Measurements from ENCODE around the gene MRPL33. TPM values are rescaled to one million over a fixed set of nuclear protein-coding genes. Genes with fewer than 3 reads are reported as not detected.
A peak's percentile ranks its signal among the peaks of the same experiment; 100 is the strongest.

Gene MRPL33
- polyA plus RNA-seq, 1 donor, result 126 TPM

DNA sequence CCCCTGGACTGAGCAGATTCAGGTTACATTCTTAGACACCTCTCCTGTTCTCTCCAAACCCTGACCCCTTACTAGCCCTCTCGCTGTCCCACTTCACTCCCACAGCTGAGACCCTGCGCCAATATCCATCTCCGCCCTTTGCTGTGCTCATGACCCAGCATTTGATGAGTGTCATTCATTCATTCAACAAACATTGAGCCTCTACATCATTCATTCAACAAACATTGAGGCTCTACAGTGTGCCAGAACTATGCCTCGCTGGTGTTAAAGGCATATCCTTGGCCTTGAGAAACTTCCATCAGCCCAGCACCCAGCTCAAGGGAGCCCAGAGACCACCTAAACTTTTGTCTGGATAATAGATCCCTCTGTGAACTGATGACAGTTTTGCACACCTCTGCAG is 41.9 kb upstream of the MRPL33 start:
- Histone ChIP-seq H3K27ac (ENCODE audit: low read length) (no peak overlapping the region), H3K36me3 (ENCODE audit: control insufficient read depth, insufficient read depth, low read length) (no peaks in the 10 kb centered on the region), H3K4me3 (ENCODE audit: low read length) (no peak overlapping the region), H3K4me1 (ENCODE audit: control insufficient read depth, insufficient read depth, low read length) (peaks cover 10% of the 10 kb centered on the region), H3K9me3 (ENCODE audit: control insufficient read depth, low read depth, low read length) (no peaks in the 10 kb centered on the region), H3K27me3 (ENCODE audit: control insufficient read depth, insufficient read depth, low read length) (no peaks in the 10 kb centered on the region)
- WGBS (ENCODE audit: insufficient coverage, low lambda C conversion rate), result no CpG with 5 or more reads among the region's 4 CpGs
- no peak for DNase-seq

DNA sequence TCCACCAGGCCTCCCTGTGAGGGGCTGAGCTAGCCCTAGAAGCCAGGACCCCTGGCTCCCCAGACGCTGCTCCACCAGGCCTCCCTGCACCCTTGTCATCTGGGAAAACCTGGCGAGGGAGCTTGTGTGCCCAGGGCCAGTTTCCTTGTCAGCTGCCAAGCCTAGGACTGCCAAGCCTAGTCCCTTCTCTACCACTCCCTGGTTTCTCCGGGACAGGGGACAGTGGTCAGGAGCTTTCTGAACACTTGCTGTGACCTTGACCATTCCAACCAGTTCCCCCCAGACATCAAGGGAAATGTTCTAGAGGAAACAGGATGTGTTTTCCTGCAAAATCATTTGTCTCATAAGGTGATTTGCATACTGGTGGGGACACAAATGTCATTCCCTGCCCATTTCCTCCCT is 41.3 kb upstream of the MRPL33 start:
- Histone ChIP-seq H3K9me3 (ENCODE audit: control insufficient read depth, low read depth, low read length) (no peaks in the 10 kb centered on the region), H3K4me1 (ENCODE audit: control insufficient read depth, insufficient read depth, low read length) (peaks cover 16% of the 10 kb centered on the region), H3K27ac (ENCODE audit: low read length) (no peak overlapping the region), H3K4me3 (ENCODE audit: low read length) (no peak overlapping the region), H3K36me3 (ENCODE audit: control insufficient read depth, insufficient read depth, low read length) (no peaks in the 10 kb centered on the region), H3K27me3 (ENCODE audit: control insufficient read depth, insufficient read depth, low read length) (no peaks in the 10 kb centered on the region)
- no CpG with 5 or more reads among the region's 3 CpGs for WGBS (ENCODE audit: insufficient coverage, low lambda C conversion rate)
- no peak for DNase-seq

DNA sequence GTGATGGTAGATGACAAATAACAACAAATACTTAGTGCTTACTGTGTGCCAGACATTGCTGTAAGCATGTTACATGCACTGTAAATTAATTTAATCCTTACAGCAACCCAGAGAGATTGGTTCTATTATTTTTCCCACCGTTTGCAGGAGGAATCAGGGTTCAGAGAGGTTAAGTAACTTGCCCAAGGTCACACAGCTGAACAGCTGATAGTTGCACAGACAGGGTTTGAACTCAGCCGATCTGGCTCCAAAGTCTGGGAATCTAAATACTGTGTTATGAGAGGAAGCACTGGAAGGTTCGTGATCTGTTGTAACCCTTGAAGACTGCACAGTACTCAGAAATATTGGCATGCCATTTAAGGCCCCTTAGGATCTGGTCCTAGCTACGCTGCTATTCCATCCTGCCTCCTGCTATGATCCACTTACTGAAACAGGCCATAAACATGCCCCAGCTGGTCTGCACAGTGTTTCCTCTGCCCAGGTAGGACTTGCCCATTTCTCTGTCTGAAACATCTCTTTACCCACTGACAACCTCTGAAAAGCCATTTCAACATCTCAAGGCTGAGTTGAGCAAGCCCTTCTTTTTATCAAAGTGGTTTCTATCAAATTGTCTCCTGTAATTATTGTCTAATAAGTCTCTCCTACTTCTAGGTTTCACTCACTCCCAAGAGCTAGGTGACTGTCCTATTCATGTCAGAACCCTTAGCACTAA is 40.4 kb upstream of the MRPL33 start:
- peaks cover 23% of the 10 kb centered on the region for H3K4me1 ChIP-seq (ENCODE audit: control insufficient read depth, insufficient read depth, low read length)
- no peak overlapping the region for H3K27ac ChIP-seq (ENCODE audit: low read length)
- no peaks in the 10 kb centered on the region for H3K27me3 ChIP-seq (ENCODE audit: control insufficient read depth, insufficient read depth, low read length)
- WGBS (ENCODE audit: insufficient coverage, low lambda C conversion rate), result 83% methylated on average over 1 of the region's 4 CpGs
- no peak for DNase-seq
- no peaks in the 10 kb centered on the region for H3K36me3 ChIP-seq (ENCODE audit: control insufficient read depth, insufficient read depth, low read length)
- H3K4me3 ChIP-seq (ENCODE audit: low read length), result no peak overlapping the region
- no peaks in the 10 kb centered on the region for H3K9me3 ChIP-seq (ENCODE audit: control insufficient read depth, low read depth, low read length)

DNA sequence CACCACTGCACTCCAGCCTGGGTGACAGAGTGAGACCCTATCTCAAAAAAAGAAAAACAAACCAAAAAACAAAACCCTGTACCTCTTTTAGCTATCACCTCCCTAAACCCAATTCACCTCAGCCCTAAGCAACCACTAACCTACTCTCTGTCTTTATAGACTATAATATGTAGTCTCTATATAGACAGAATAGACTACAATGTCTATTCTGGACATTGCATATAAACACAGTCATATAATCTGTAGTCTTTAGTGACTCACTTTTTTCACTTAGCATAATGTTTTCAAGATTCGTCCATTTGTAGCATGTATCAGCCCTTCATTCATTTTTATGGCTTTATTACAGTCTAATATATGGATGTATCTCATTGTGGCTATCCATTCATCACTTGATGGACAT is 37.2 kb upstream of the MRPL33 start:
- H3K36me3 ChIP-seq (ENCODE audit: control insufficient read depth, insufficient read depth, low read length), result no peaks in the 10 kb centered on the region
- H3K27ac ChIP-seq (ENCODE audit: low read length), result no peak overlapping the region
- no peaks in the 10 kb centered on the region for H3K27me3 ChIP-seq (ENCODE audit: control insufficient read depth, insufficient read depth, low read length)
- no peak for DNase-seq
- peaks cover 39% of the 10 kb centered on the region for H3K4me1 ChIP-seq (ENCODE audit: control insufficient read depth, insufficient read depth, low read length)
- H3K4me3 ChIP-seq (ENCODE audit: low read length), result no peak overlapping the region
- WGBS (ENCODE audit: insufficient coverage, low lambda C conversion rate), result no CpG with 5 or more reads among the region's 1 CpG
- H3K9me3 ChIP-seq (ENCODE audit: control insufficient read depth, low read depth, low read length), result no peaks in the 10 kb centered on the region

DNA sequence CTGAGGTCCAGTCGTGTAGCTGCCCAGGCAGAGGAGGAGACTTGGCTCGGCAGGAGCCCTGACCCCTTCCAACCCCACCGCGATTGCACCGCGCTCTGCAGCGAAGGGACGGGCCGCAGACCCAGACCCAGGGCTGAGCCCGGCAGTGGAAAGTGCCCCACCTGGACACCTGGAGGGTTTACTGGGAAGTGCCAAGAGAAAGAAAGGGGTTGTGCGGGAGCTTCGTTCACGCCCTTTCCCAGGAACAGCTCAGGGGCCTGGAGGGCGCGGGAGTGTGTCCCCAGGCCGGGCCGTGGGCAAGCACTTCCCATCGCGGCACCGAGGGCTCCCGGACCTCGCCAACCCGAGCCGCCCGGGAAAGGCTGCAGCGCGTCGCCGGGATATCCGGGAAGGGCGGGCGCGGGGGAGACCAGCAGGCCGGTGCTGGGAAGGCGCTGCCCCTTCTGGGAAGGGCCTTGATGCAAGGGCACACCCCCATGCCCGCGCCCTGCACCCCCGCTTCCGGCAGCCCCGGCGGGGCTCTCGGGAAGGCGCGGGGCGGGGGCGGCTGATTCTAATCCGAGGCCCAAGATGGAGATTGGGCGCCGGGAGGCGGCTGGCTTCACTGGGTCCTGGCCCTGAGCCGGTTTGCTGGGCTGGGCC is 36.1 kb upstream of the MRPL33 start:
- no CpG with 5 or more reads among the region's 51 CpGs for WGBS (ENCODE audit: insufficient coverage, low lambda C conversion rate)
- H3K4me1 ChIP-seq (ENCODE audit: control insufficient read depth, insufficient read depth, low read length), result peaks cover 39% of the 10 kb centered on the region
- no peaks in the 10 kb centered on the region for H3K27me3 ChIP-seq (ENCODE audit: control insufficient read depth, insufficient read depth, low read length)
- peaks cover 3% of the 10 kb centered on the region for H3K9me3 ChIP-seq (ENCODE audit: control insufficient read depth, low read depth, low read length)
- DNase-seq, result peak; percentile 82 to 92
- no peaks in the 10 kb centered on the region for H3K36me3 ChIP-seq (ENCODE audit: control insufficient read depth, insufficient read depth, low read length)
- H3K4me3 ChIP-seq (ENCODE audit: low read length), result peak overlapping the region; percentile 62
- peak overlapping the region; percentile 75 for H3K27ac ChIP-seq (ENCODE audit: low read length)

- no CpG with 5 or more reads among the region's 10 CpGs for WGBS (ENCODE audit: insufficient coverage, low lambda C conversion rate)
- DNase-seq, result no peak
- Histone ChIP-seq H3K9me3 (ENCODE audit: control insufficient read depth, low read depth, low read length) (peaks cover 7% of the 10 kb centered on the region), H3K4me3 (ENCODE audit: low read length) (peak overlapping the region; percentile 62), H3K36me3 (ENCODE audit: control insufficient read depth, insufficient read depth, low read length) (no peaks in the 10 kb centered on the region), H3K4me1 (ENCODE audit: control insufficient read depth, insufficient read depth, low read length) (peaks cover 39% of the 10 kb centered on the region), H3K27me3 (ENCODE audit: control insufficient read depth, insufficient read depth, low read length) (no peaks in the 10 kb centered on the region), H3K27ac (ENCODE audit: low read length) (peak overlapping the region; percentile 75)
Measured at GRCh38 chr2:27736031-27736889, 35.3 kb upstream of the MRPL33 start.

DNA sequence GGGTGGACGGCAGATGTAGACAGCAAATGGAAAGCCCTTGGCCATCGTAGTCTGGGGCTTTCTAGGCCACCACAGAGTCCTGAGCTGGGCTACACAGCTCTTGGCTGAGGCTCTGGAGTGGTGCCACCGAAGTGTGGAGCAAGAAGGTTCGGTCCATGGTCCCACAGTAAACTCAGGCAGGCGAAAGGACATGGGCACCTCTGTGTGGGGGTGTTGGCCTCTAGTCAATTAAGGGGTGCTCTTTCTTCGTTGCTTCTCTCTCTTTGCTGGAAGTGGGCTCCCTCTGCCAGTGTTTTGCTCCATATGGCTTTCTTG is 34.7 kb upstream of the MRPL33 start:
- no peak overlapping the region for H3K4me3 ChIP-seq (ENCODE audit: low read length)
- H3K4me1 ChIP-seq (ENCODE audit: control insufficient read depth, insufficient read depth, low read length), result peaks cover 39% of the 10 kb centered on the region
- H3K36me3 ChIP-seq (ENCODE audit: control insufficient read depth, insufficient read depth, low read length), result no peaks in the 10 kb centered on the region
- peaks cover 8% of the 10 kb centered on the region for H3K9me3 ChIP-seq (ENCODE audit: control insufficient read depth, low read depth, low read length)
- no CpG with 5 or more reads among the region's 6 CpGs for WGBS (ENCODE audit: insufficient coverage, low lambda C conversion rate)
- H3K27me3 ChIP-seq (ENCODE audit: control insufficient read depth, insufficient read depth, low read length), result no peaks in the 10 kb centered on the region
- peak overlapping the region; percentile 75 for H3K27ac ChIP-seq (ENCODE audit: low read length)
- no peak for DNase-seq

GRCh38 chr2:27737676-27738348 is 33.7 kb upstream of the MRPL33 start:
- 50% methylated on average over 2 of the region's 7 CpGs for WGBS (ENCODE audit: insufficient coverage, low lambda C conversion rate)
- H3K27me3 ChIP-seq (ENCODE audit: control insufficient read depth, insufficient read depth, low read length), result no peaks in the 10 kb centered on the region
- DNase-seq, result peak; percentile 75 to 92
- peaks cover 8% of the 10 kb centered on the region for H3K9me3 ChIP-seq (ENCODE audit: control insufficient read depth, low read depth, low read length)
- peak overlapping the region; percentile 75 for H3K27ac ChIP-seq (ENCODE audit: low read length)
- H3K36me3 ChIP-seq (ENCODE audit: control insufficient read depth, insufficient read depth, low read length), result no peaks in the 10 kb centered on the region
- no peak overlapping the region for H3K4me3 ChIP-seq (ENCODE audit: low read length)
- H3K4me1 ChIP-seq (ENCODE audit: control insufficient read depth, insufficient read depth, low read length), result peaks cover 39% of the 10 kb centered on the region

DNA sequence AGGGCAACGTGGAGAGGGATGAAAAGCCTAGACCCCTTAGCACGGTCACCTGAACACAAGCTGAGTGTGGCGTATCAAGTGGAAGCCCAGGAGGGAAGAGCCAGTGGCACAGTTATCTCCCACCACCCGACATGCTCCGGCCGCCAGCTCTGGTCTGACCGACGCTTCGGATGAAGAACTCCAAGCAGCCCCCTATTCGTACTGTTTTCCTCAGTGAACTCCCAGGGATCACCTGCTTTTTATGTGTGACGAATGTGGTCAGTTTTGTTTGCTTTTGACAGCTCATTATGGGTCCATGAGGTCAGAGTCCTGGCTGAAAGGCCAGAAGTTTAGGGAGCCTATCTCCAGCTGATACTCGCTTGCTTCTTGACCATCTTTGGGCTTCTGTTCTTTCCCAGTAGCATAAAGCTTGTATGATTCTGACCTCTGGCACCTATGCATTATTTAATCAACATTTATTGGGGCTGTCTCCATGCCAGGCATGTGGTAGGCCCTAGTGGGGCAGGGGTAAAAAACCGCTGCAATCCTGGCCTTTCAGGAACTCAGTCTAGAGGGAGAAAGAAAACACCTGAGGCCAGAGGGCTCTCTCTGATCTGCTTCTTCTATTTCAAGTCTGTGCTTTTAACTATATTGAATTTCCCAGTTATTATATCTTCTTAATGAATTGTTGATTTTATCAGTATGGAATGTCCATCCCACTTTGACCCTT is 33.0 kb upstream of the MRPL33 start:
- Histone ChIP-seq H3K4me1 (ENCODE audit: control insufficient read depth, insufficient read depth, low read length) (peaks cover 39% of the 10 kb centered on the region), H3K4me3 (ENCODE audit: low read length) (no peak overlapping the region), H3K36me3 (ENCODE audit: control insufficient read depth, insufficient read depth, low read length) (no peaks in the 10 kb centered on the region), H3K27ac (ENCODE audit: low read length) (peak overlapping the region; percentile 75), H3K27me3 (ENCODE audit: control insufficient read depth, insufficient read depth, low read length) (no peaks in the 10 kb centered on the region), H3K9me3 (ENCODE audit: control insufficient read depth, low read depth, low read length) (peaks cover 8% of the 10 kb centered on the region)
- DNase-seq, result no peak
- WGBS (ENCODE audit: insufficient coverage, low lambda C conversion rate), result no CpG with 5 or more reads among the region's 13 CpGs

DNA sequence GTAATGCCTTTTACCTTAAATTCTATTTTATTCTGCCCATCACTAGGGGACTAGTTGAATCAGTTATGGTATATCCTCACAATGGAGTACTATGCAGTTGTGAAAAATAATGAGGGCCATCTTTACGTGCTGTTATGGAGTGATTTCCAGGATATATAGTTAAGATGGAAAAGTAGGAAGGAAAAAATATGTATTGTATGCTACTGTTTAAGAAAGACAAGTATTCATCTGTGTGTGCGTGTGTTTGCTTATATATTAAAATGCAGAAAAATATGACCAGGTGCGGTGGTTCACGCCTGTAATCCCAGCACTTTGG is 32.5 kb upstream of the MRPL33 start:
- Histone ChIP-seq H3K4me1 (ENCODE audit: control insufficient read depth, insufficient read depth, low read length) (peaks cover 39% of the 10 kb centered on the region), H3K36me3 (ENCODE audit: control insufficient read depth, insufficient read depth, low read length) (no peaks in the 10 kb centered on the region), H3K9me3 (ENCODE audit: control insufficient read depth, low read depth, low read length) (peaks cover 8% of the 10 kb centered on the region), H3K4me3 (ENCODE audit: low read length) (no peak overlapping the region), H3K27ac (ENCODE audit: low read length) (peak overlapping the region; percentile 75), H3K27me3 (ENCODE audit: control insufficient read depth, insufficient read depth, low read length) (no peaks in the 10 kb centered on the region)
- DNase-seq, result no peak
- 100% methylated on average over 1 of the region's 4 CpGs for WGBS (ENCODE audit: insufficient coverage, low lambda C conversion rate)

All from large intestine (tissue), 3 donors.